Measurements from ENCODE around the gene TLX2. TPM values are rescaled to one million over a fixed set of nuclear protein-coding genes. Genes with fewer than 3 reads are reported as not detected.

The TLX2 gene
- total RNA-seq, 6 donors from 2014 or later = 0.26 to 2.6 TPM; not detected in 4

- TF ChIP-seq EP300 (IDR thresholded peaks at IDR 0.05) (no peak), CTCF (IDR thresholded peaks at IDR 0.05) (peak in 3 of 6 experiments; percentile 8 to 33 (median 24))
- ATAC-seq (ENCODE audit: low FRiP score in 2 of 2) (peak; percentile 69 to 86), DNase-seq (peak; percentile 63 to 92)
- no peaks in the 10 kb centered on the region for H3K27me3 ChIP-seq
- H3K4me3 ChIP-seq = peak overlapping the region; percentile 68 to 97 (median 72)
- peaks cover 0 to 9% (median 7%) of the 10 kb centered on the region in 4 donors for H3K36me3 ChIP-seq
- peaks cover 11 to 28% (median 13%) of the 10 kb centered on the region in 4 donors for H3K4me1 ChIP-seq
- no peaks in the 10 kb centered on the region for H3K9me3 ChIP-seq
- peak overlapping the region; percentile 87 to 89 (median 88) for H3K27ac ChIP-seq
- 2 to 7% methylated on average over 41 to 47 of the region's 58 CpGs for WGBS, 2 donors
These were observed 40.7 kb downstream of the TLX2 start for GRCh38 chr2:74554820-74555531.

GRCh38 chr2:74555610-74556103 is 41.4 kb downstream of the TLX2 start:
- TF ChIP-seq EP300 (IDR thresholded peaks at IDR 0.05) (no peak), POLR2AphosphoS5 (IDR thresholded peaks at IDR 0.05) (no peak), CTCF (IDR thresholded peaks at IDR 0.05) (no peak), POLR2A (IDR thresholded peaks at IDR 0.05) (no peak)
- Histone ChIP-seq H3K27ac (peak overlapping the region; percentile 87 to 89 (median 88)), H3K27me3 (no peaks in the 10 kb centered on the region), H3K4me1 (peaks cover 11 to 25% (median 12%) of the 10 kb centered on the region in 4 donors), H3K4me3 (peak overlapping the region; percentile 68 to 97 (median 72)), H3K9me3 (no peaks in the 10 kb centered on the region), H3K36me3 (peaks cover 0 to 9% (median 7%) of the 10 kb centered on the region in 4 donors)
- WGBS, 2 donors = 52 to 69% methylated on average over 11 to 17 of the region's 17 CpGs
- peak in 1 of 2 donors; percentile 28 for ATAC-seq (ENCODE audit: low FRiP score in 2 of 2)
- peak; percentile 61 to 79 for DNase-seq

GRCh38 chr2:74556159-74556558 is 41.9 kb downstream of the TLX2 start:
- TF ChIP-seq EP300 (IDR thresholded peaks at IDR 0.05) (no peak), POLR2A (IDR thresholded peaks at IDR 0.05) (no peak), CTCF (IDR thresholded peaks at IDR 0.05) (no peak), POLR2AphosphoS5 (IDR thresholded peaks at IDR 0.05) (no peak)
- Histone ChIP-seq H3K9me3 (no peaks in the 10 kb centered on the region), H3K4me1 (peaks cover 11 to 25% (median 12%) of the 10 kb centered on the region in 4 donors), H3K4me3 (peak overlapping the region in 3 of 4 donors; percentile 70 to 97 (median 73)), H3K27ac (peak overlapping the region in 2 of 4 donors; percentile 88 to 89), H3K27me3 (no peaks in the 10 kb centered on the region), H3K36me3 (peaks cover 0 to 9% (median 7%) of the 10 kb centered on the region in 4 donors)
- ATAC-seq (ENCODE audit: low FRiP score in 2 of 2) (no peak), DNase-seq (peak in 1 of 2 donors; percentile 80)
- WGBS, 2 donors = 77 to 87% methylated on average over 10 to 14 of the region's 14 CpGs

- Histone ChIP-seq H3K4me1 (peaks cover 11 to 25% (median 12%) of the 10 kb centered on the region in 4 donors), H3K27me3 (no peaks in the 10 kb centered on the region), H3K9me3 (no peaks in the 10 kb centered on the region), H3K4me3 (no peak overlapping the region), H3K27ac (no peak overlapping the region), H3K36me3 (peaks cover 0 to 9% (median 7%) of the 10 kb centered on the region in 4 donors)
- WGBS, 2 donors = 86 to 93% methylated on average over 2 to 6 of the region's 6 CpGs
- TF ChIP-seq POLR2AphosphoS5 (IDR thresholded peaks at IDR 0.05) = no peak
- TF ChIP-seq POLR2A (IDR thresholded peaks at IDR 0.05) = no peak
- TF ChIP-seq EP300 (IDR thresholded peaks at IDR 0.05) = no peak
- TF ChIP-seq CTCF (IDR thresholded peaks at IDR 0.05) = no peak
- no peak for ATAC-seq (ENCODE audit: low FRiP score in 2 of 2)
- DNase-seq = no peak
These were observed 42.7 kb downstream of the TLX2 start for GRCh38 chr2:74556831-74557370.
